Spleen (tissue), 11 donors: ENCODE data around the gene COQ4. TPM values are rescaled to one million over a fixed set of nuclear protein-coding genes. Genes with fewer than 3 reads are reported as not detected.
"Not testable (repeated sequence)": the region's sequence is repeated elsewhere in the genome, so short reads cannot be mapped to it uniquely, and the experiment has no call there.

Source experiments
- DNase-seq: peaks from one replicate; pipeline ENCODE4 v3.0.0-alpha.2; 2020
- H3K27ac ChIP-seq, 8 donors: fragments of 200-600 bp; sonication (generic) in 7 of 8; 1 replicate in 4 of 8; 2 replicates in 4 of 8; pipeline versions ENCODE4 v1.5.0 to v1.8.0; 2016 to 2021; ENCODE audit warnings: inconsistent platforms in 4 of 8, mild to moderate bottlenecking in 4 of 8, moderate library complexity in 1 of 8
- H3K27me3 ChIP-seq, 7 donors: fragments of 200-600 bp; sonication (generic) in 6 of 7; replicated peaks in 1 of 7; 1 replicate in 4 of 7; 2 replicates in 3 of 7; pipeline versions ENCODE4 v1.5.0 to v1.8.0; 2016 to 2021; ENCODE audit warnings: inconsistent platforms in 3 of 7, mild to moderate bottlenecking in 1 of 7
- H3K36me3 ChIP-seq, 6 donors: fragments of 200-600 bp; sonication (generic) in 5 of 6; 1 replicate in 4 of 6; 2 replicates in 2 of 6; pipeline versions ENCODE4 v1.5.0 to v1.8.0; 2016 to 2021; ENCODE audit warnings: inconsistent platforms in 2 of 6
- H3K4me1 ChIP-seq, 6 donors: fragments of 200-600 bp; sonication (generic) in 5 of 6; 1 replicate in 3 of 6; 2 replicates in 3 of 6; pipeline versions ENCODE4 v1.5.0 to v1.8.0; 2016 to 2021; ENCODE audit warnings: inconsistent platforms in 3 of 6
- H3K4me3 ChIP-seq, 8 donors: fragments of 200-600 bp; sonication (generic) in 7 of 8; 1 replicate in 4 of 8; 2 replicates in 4 of 8; pipeline versions ENCODE4 v1.5.0 to v1.8.0; 2016 to 2021; ENCODE audit warnings: inconsistent platforms in 4 of 8, mild to moderate bottlenecking in 4 of 8, moderate library complexity in 2 of 8
- H3K9me3 ChIP-seq, 8 donors: fragments of 200-600 bp; sonication (generic) in 7 of 8; 1 replicate in 4 of 8; 2 replicates in 4 of 8; pipeline versions ENCODE4 v1.5.0 to v1.8.0; 2016 to 2021; ENCODE audit warnings: inconsistent platforms in 4 of 8
- POLR2A ChIP-seq, 3 donors: fragments of 450-650 bp; IDR thresholded peaks; one replicate each; pipeline ENCODE4 v1.5.1; 2017; ENCODE audit warnings: antibody characterized with exemption in 3 of 3, mild to moderate bottlenecking in 1 of 3
- POLR2AphosphoS5 ChIP-seq, 3 donors: sonication (generic); formaldehyde crosslinking; IDR thresholded peaks; one replicate each; pipeline ENCODE4 v1.5.1; 2017; ENCODE audit warnings: antibody characterized with exemption in 3 of 3
- WGBS, 5 donors: extraction: QIAGEN DNeasy Blood & Tissue Kit in 3 of 5; methylation state at CpG; one replicate each; pipeline versions ENCODE4 v1.1.5 to v1.1.7; 2013 to 2018; 5-methylcytosine and 5-hydroxymethylcytosine counted together
- intact Hi-C: fragments of 100-400 bp; cut with DNase I; formaldehyde crosslinking; loops from one replicate; pipeline ENCODE4 v1.15.0; 2023; ENCODE audit warnings: low total_unique reads
- polyA plus RNA-seq, 3 donors: library from polyadenylated mRNA; stranded (reverse); fragments of 200-250 nt; gene quantifications; one replicate each; pipeline ENCODE4 v1.2.1, GENCODE V29; 2013
- total RNA-seq, 7 donors: library from RNA; depleted of rRNA in 3 of 7; stranded (reverse); fragments of >200 nt in 3 of 7; fragmentation: NEBNext Ultra II Directional in 4 of 7; extraction: Animal tissue kit (Norgen Biotek cat#: 25700) in 4 of 7; gene quantifications; one replicate each; pipeline versions ENCODE4 v1.1.0 to v1.2.1, GENCODE V29; 2016 to 2021
- TF ChIP-seq, protein P1 (sequence below), 11 experiments: fragments of 200-600 bp in 7 of 11; fragments of 450-650 bp in 4 of 11; sonication (generic) in 4 of 11; IDR thresholded peaks in 8 of 11; conservative IDR thresholded peaks in 3 of 11; 1 replicate in 7 of 11; 2 replicates in 4 of 11; pipeline versions ENCODE4 v1.4.0 to v1.8.0; 2016 to 2021; ENCODE audit warnings: antibody characterized with exemption in 11 of 11, inconsistent platforms in 4 of 11, mild to moderate bottlenecking in 1 of 11
- donor health status: healthy with polysubstance abuse.
- donor health status: DM: no; HTN: no; CAD: no; lungs with moderate emphysema.
- donor health status: DM: no; HTN: no; CAD: no.
- donor health status: Bipolar disorder and iron deficiency.
- donor health status: healthy.
- donor health status: DM: no; HTN: no; CAD: no.
- donor health status: DM: yes; HTN: yes; CAD: no.

Gene COQ4
- total and polyA plus RNA-seq, 10 donors = 23.9 to 63.7 (median 38.2) TPM

DNA sequence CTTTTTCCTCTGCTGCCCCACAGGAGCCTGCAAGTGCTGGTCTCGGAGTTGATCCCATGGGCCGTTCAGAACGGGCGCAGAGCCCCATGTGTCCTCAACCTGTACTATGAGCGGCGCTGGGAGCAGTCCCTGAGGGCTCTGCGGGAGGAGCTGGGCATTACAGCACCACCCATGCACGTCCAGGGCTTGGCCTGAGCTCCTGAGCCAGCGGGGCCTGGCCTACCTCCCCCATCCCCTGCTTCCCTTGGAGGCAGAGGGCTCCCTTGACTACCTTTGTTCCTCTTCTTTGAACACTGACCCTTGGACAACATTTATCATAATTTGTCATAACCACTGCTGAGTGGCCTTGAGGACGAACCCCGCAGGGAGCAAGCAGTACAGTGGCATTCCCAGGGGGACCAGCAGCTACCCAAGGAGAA, 10.8 kb downstream of the COQ4 start:
- no peaks in the 10 kb centered on the region for H3K4me1 ChIP-seq
- 79 to 96% (median 86%) methylated on average over 11 of the region's 11 CpGs for WGBS, 5 donors
- peaks cover 0 to 53% (median 16%) of the 10 kb centered on the region in 6 donors for H3K36me3 ChIP-seq
- H3K27me3 ChIP-seq = no peaks in the 10 kb centered on the region
- H3K27ac ChIP-seq = no peak overlapping the region
- intact Hi-C loops = no loop called here
- no peak for DNase-seq
- TF ChIP-seq, protein P1, sequence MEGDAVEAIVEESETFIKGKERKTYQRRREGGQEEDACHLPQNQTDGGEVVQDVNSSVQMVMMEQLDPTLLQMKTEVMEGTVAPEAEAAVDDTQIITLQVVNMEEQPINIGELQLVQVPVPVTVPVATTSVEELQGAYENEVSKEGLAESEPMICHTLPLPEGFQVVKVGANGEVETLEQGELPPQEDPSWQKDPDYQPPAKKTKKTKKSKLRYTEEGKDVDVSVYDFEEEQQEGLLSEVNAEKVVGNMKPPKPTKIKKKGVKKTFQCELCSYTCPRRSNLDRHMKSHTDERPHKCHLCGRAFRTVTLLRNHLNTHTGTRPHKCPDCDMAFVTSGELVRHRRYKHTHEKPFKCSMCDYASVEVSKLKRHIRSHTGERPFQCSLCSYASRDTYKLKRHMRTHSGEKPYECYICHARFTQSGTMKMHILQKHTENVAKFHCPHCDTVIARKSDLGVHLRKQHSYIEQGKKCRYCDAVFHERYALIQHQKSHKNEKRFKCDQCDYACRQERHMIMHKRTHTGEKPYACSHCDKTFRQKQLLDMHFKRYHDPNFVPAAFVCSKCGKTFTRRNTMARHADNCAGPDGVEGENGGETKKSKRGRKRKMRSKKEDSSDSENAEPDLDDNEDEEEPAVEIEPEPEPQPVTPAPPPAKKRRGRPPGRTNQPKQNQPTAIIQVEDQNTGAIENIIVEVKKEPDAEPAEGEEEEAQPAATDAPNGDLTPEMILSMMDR (IDR thresholded peaks at IDR 0.05 in 8 of 11, conservative IDR thresholded peaks at IDR 0.05 in 3 of 11) = no peak
- TF ChIP-seq POLR2AphosphoS5 (IDR thresholded peaks at IDR 0.05) = no peak
- TF ChIP-seq POLR2A (IDR thresholded peaks at IDR 0.05) = no peak
- no peaks in the 10 kb centered on the region for H3K9me3 ChIP-seq
- H3K4me3 ChIP-seq = no peak overlapping the region

DNA sequence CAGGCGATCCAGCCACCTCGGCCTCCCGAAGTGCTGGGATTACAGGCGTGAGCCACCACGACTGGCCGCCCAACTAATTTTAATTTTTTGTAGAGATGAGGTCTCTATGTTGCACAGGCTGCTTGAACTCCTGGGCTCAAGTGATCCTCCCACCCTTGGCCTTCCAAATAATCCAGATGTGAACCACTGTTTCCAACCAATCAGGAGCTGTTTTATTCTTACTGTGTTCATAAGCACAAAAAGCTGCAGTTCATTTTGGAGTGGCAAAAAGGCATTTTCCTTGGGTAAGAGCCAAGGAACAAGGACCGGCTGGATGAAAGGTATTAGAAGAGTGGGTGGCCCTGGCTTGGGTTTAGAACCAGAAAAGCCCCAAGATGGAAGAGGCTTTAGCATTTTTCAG, 12.5 kb downstream of the COQ4 start:
- H3K27ac ChIP-seq = no peak overlapping the region
- TF ChIP-seq, protein P1 (IDR thresholded peaks at IDR 0.05 in 8 of 11, conservative IDR thresholded peaks at IDR 0.05 in 3 of 11) = no peak
- TF ChIP-seq POLR2A (IDR thresholded peaks at IDR 0.05) (no peak), POLR2AphosphoS5 (IDR thresholded peaks at IDR 0.05) (no peak)
- no peaks in the 10 kb centered on the region for H3K27me3 ChIP-seq
- H3K9me3 ChIP-seq = no peaks in the 10 kb centered on the region
- H3K4me3 ChIP-seq = no peak overlapping the region
- intact Hi-C loops = no loop called here
- no peak for DNase-seq
- 83 to 96% (median 91%) methylated on average over 7 of the region's 7 CpGs for WGBS, 5 donors
- H3K36me3 ChIP-seq = peaks cover 0 to 38% (median 11%) of the 10 kb centered on the region in 6 donors
- H3K4me1 ChIP-seq = peaks cover 0 to 8% (median 6%) of the 10 kb centered on the region in 6 donors

DNA sequence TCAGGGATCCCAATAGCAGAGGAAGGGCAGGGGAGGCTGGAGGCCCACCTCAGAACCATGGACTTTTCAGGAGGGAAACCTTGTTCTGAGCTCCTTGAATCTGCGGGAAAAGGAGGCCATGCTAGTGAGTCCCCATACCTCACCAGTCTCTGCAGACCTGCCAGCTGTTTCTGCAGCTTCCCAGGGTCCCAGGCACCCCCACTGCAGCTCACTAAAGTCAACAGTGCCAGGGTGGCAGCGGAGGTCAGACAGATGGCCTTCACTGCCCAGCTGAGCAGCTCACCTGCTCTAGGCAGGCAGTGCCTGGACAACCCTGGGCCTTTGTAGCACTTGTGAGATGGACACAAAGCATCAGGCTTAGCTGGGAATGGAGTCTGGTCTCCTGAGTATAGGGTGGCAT, 13.3 kb downstream of the COQ4 start:
- WGBS, 5 donors = 89 to 94% (median 91%) methylated on average over 2 of the region's 2 CpGs

DNA sequence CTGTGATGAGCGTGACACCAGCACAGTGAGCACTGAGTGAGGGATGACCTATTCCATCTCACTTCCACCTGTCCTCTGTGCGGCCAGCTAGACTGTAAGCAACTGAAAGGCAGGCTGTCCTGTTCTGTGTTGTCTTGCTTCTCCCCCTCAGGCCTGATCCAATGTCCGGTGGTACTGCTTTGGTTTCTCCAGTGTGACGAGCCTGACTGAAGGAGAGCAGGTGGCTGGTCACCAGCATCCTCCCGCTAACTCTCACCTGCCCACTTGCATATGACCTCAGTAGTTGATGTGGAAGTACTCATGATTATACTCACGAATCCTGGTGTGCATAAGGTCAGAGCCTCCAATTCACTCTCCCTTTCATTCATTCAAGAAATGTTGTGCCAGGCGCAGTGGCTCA, 15.3 kb downstream of the COQ4 start:
- Histone ChIP-seq H3K4me3 (no peak overlapping the region), H3K27me3 (no peaks in the 10 kb centered on the region), H3K36me3 (peaks cover 0 to 28% (median 8%) of the 10 kb centered on the region in 6 donors), H3K27ac (no peak overlapping the region), H3K4me1 (peaks cover 7 to 26% (median 19%) of the 10 kb centered on the region in 6 donors), H3K9me3 (no peaks in the 10 kb centered on the region)
- 90 to 96% (median 91%) methylated on average over 7 of the region's 7 CpGs for WGBS, 5 donors
- no peak for DNase-seq
- no peak for TF ChIP-seq POLR2A (IDR thresholded peaks at IDR 0.05)
- no peak for TF ChIP-seq POLR2AphosphoS5 (IDR thresholded peaks at IDR 0.05)
- TF ChIP-seq, protein P1 (IDR thresholded peaks at IDR 0.05 in 8 of 11, conservative IDR thresholded peaks at IDR 0.05 in 3 of 11) = no peak
- intact Hi-C loops = no loop called here

More for the DNA sequence above, 13.3 kb downstream of the COQ4 start:
- Histone ChIP-seq H3K36me3 (peaks cover 0 to 38% (median 11%) of the 10 kb centered on the region in 6 donors), H3K4me3 (no peak overlapping the region), H3K27me3 (no peaks in the 10 kb centered on the region), H3K9me3 (no peaks in the 10 kb centered on the region), H3K27ac (no peak overlapping the region), H3K4me1 (peaks cover 0 to 12% (median 10%) of the 10 kb centered on the region in 6 donors)
- intact Hi-C loops = no loop called here
- no peak for DNase-seq
- TF ChIP-seq POLR2A (IDR thresholded peaks at IDR 0.05) = no peak
- TF ChIP-seq, protein P1 (IDR thresholded peaks at IDR 0.05 in 8 of 11, conservative IDR thresholded peaks at IDR 0.05 in 3 of 11) = no peak
- TF ChIP-seq POLR2AphosphoS5 (IDR thresholded peaks at IDR 0.05) = no peak

DNA sequence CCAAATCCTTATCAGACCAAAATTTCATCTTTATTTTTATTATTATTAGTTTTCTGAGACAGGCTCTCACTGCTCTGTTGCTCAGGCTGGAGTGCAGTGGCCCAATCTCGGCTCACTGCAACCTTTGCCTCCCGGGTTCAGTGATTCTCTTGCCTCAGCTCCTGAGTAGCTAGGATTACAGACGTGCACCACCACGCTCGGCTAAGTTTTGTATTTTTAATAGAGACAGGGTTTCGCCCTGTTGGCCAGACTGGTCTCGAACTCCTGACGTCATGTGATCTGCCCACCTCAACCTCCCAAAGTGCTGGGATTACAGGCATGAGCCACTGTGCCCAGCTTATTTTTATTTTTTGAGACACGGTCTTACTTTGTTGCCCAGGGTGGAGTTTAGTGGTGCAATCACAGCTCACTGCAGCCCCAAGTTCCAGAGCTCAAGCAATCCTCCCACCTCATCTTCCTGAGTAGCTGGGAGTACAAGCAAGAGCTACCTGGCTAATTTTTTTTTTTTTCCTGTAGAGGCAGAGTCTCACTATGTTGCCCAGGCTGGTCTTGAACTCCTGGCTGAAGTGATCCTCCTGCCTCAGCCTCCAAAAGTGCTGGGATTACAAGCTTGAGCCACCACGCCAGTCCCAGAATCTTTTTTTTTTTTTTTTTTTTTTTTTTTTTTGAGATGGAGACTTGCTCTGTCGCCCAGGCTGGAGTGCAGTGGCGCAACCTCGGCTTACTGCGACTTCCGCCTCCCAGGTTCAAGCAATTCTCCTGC, 16.4 kb downstream of the COQ4 start:
- WGBS, 5 donors = 87 to 95% (median 90%) methylated on average over 15 of the region's 15 CpGs
- H3K27me3 ChIP-seq, DNase-seq, H3K4me3 ChIP-seq, H3K27ac ChIP-seq, H3K9me3 ChIP-seq, intact Hi-C loops: not testable (repeated sequence)
- peaks cover 7 to 26% (median 19%) of the 10 kb centered on the region in 6 donors for H3K4me1 ChIP-seq
- H3K36me3 ChIP-seq = peaks cover 0 to 28% (median 9%) of the 10 kb centered on the region in 6 donors
